H1 (cell line): ENCODE measurements around the gene SEC11A. TPM values are rescaled to one million over a fixed set of nuclear protein-coding genes. Genes with fewer than 3 reads are reported as not detected.

Experiments used
- BACH1 ChIP-seq: IDR thresholded peaks from 2 replicates; pipeline ENCODE4 v1.6.1; 2012; ENCODE audit warnings: low read length, improper control_type of control experiment
- CHD2 ChIP-seq: IDR thresholded peaks from 2 replicates; pipeline ENCODE4 v1.6.1; 2012; ENCODE audit warnings: low read length, improper control_type of control experiment
- FOSL1 ChIP-seq: IDR thresholded peaks from 2 replicates; pipeline ENCODE4 v1.6.1; 2011; ENCODE audit warnings: mild to moderate bottlenecking, low read depth, low read length, moderate library complexity; ENCODE audit not compliant: insufficient read depth
- NANOG ChIP-seq: IDR thresholded peaks from 2 replicates; pipeline ENCODE4 v1.6.1; 2011; ENCODE audit warnings: low read length, low read depth, mild to moderate bottlenecking, inconsistent platforms; ENCODE audit not compliant: insufficient read depth, poor library complexity, severe bottlenecking
- RNF2 ChIP-seq: fragments of 200-900, 300-1000 bp; sonication (generic); IDR thresholded peaks from 2 replicates; pipeline ENCODE4 v1.7.1; 2016; ENCODE audit warnings: borderline replicate concordance, low read depth, mild to moderate bottlenecking, antibody characterized with exemption, low read length; ENCODE audit not compliant: poor library complexity, severe bottlenecking; ENCODE audit errors: missing control alignments
- RXRA ChIP-seq: IDR thresholded peaks from 2 replicates; pipeline ENCODE4 v1.6.1; 2011; ENCODE audit warnings: low read depth, mild to moderate bottlenecking, low read length, moderate library complexity; ENCODE audit not compliant: insufficient read depth
- SAP30 ChIP-seq: fragments of 300-600 bp; sonication (generic); IDR thresholded peaks from 2 replicates; pipeline ENCODE4 v1.7.1; 2012; ENCODE audit warnings: low read length, moderate library complexity, mild to moderate bottlenecking, inconsistent platforms; ENCODE audit not compliant: insufficient read depth, insufficient replicate concordance
- TAF7 ChIP-seq: optimal IDR thresholded peaks from 2 replicates; pipeline ENCODE3; 2011; ENCODE audit warnings: low read depth, mild to moderate bottlenecking, inconsistent platforms, low read length, moderate library complexity, borderline replicate concordance
- polyA plus RNA-seq, 7 experiments: library from polyadenylated mRNA; depleted of rRNA in 3 of 7; stranded (reverse) in 5 of 7; unstranded in 2 of 7; fragments of >200 nt in 5 of 7; fragments of 200-250 nt in 2 of 7; gene quantifications; 1 replicate in 5 of 7; 2 replicates in 1 of 7; 4 replicates in 1 of 7; pipeline versions ENCODE4 v1.2.1 to v1.2.3, GENCODE V29; 2011 to 2013; ENCODE audit warnings: missing spikeins in 2 of 7, mixed read lengths in 2 of 7
- total RNA-seq: library from RNA; stranded (reverse); fragmentation: NEBNext Ultra II Directional; extraction: Animal tissue kit (Norgen Biotek cat#: 25700); gene quantifications from 2 replicates; pipeline ENCODE4 v1.2.1, GENCODE V29; 2021

Gene SEC11A
- total and polyA plus RNA-seq, 2 of the 8 experiments (the other 6 are each of a cell fraction or from before 2014, with no cell fraction given), result 268 to 316 TPM

GRCh38 chr15:84752700-84753099 lies 36.8 kb upstream of the SEC11A start (continued):
- TF ChIP-seq BACH1 (no peak), CHD2 (no peak), RXRA (no peak), RNF2 (no peak), TAF7 (no peak), NANOG (no peak), SAP30 (no peak), FOSL1 (no peak)
